Aorta (tissue), 5 donors: Measurements from ENCODE around the gene PTPMT1. TPM values are rescaled to one million over a fixed set of nuclear protein-coding genes. Genes with fewer than 3 reads are reported as not detected.

Source experiments
- ATAC-seq: fragments of 200-7000 bp; cut with Tn5 transposase; one replicate; pipeline ENCODE4 v1.9.1; 2022; ENCODE audit warnings: moderate library complexity; ENCODE audit not compliant: low FRiP score
- DNase-seq, 2 donors: peaks; one replicate each; pipeline ENCODE4 v3.0.0-alpha.2; 2020
- H3K27ac ChIP-seq, 2 donors: one replicate each; pipeline ENCODE4 v1.5.1; 2013; ENCODE audit warnings: low read length in 2 of 2, mild to moderate bottlenecking in 2 of 2, moderate library complexity in 2 of 2, control low read depth in 1 of 2, inconsistent platforms in 1 of 2, low read depth in 1 of 2
- H3K27me3 ChIP-seq, 2 donors: one replicate each; pipeline ENCODE4 v1.6.1; 2013; ENCODE audit warnings: control low read depth in 1 of 2, low read length in 1 of 2, mild to moderate bottlenecking in 1 of 2, moderate library complexity in 1 of 2; ENCODE audit not compliant: insufficient read depth in 2 of 2, control insufficient read depth in 1 of 2
- H3K36me3 ChIP-seq, 2 donors: one replicate each; pipeline ENCODE4 v1.6.1; 2013; ENCODE audit warnings: control low read depth in 1 of 2, low read length in 1 of 2, mild to moderate bottlenecking in 1 of 2; ENCODE audit not compliant: insufficient read depth in 2 of 2, control insufficient read depth in 1 of 2
- H3K4me1 ChIP-seq, 2 donors: one replicate each; pipeline ENCODE4 v1.6.1; 2013; ENCODE audit warnings: low read length in 2 of 2, control low read depth in 1 of 2, mild to moderate bottlenecking in 1 of 2, moderate library complexity in 1 of 2; ENCODE audit not compliant: insufficient read depth in 2 of 2, control insufficient read depth in 1 of 2
- H3K4me3 ChIP-seq, 2 donors: one replicate each; pipeline ENCODE4 v1.5.1; 2013; ENCODE audit warnings: low read length in 2 of 2, control low read depth in 1 of 2, mild to moderate bottlenecking in 1 of 2
- H3K9me3 ChIP-seq: one replicate; pipeline ENCODE4 v1.6.1; 2013; ENCODE audit warnings: mild to moderate bottlenecking, low read length; ENCODE audit not compliant: control insufficient read depth
- WGBS, 2 donors: extraction: QIAGEN DNeasy Blood & Tissue Kit; methylation state at CpG; one replicate each; pipeline ENCODE4 v1.1.7; 2013; 5-methylcytosine and 5-hydroxymethylcytosine counted together
- intact Hi-C, 2 donors: fragments of 100-400 bp; cut with DNase I; formaldehyde crosslinking; loops; one replicate each; pipeline versions ENCODE4 v1.14.2 to v1.15.0; 2022
- polyA plus RNA-seq, 2 donors: library from polyadenylated mRNA; stranded (reverse); fragments of 200-250 nt; gene quantifications; one replicate each; pipeline ENCODE4 v1.2.3, GENCODE V29; 2013
- total RNA-seq, 2 donors: library from RNA; stranded (reverse); fragmentation: NEBNext Ultra II Directional; extraction: Animal tissue kit (Norgen Biotek cat#: 25700); gene quantifications; one replicate each; pipeline ENCODE4 v1.2.1, GENCODE V29; 2021
- donor health status: healthy with polysubstance abuse.
- donor health status: Bipolar disorder and iron deficiency.
- donor health status: DM: no; HTN: no; CAD: no.
- donor health status: DM: no; HTN: no; CAD: no.
- donor health status: DM: yes; HTN: yes; CAD: no.

The PTPMT1 gene
- total and polyA plus RNA-seq, 4 donors = 25.6 to 51.5 (median 36.0) TPM

- Histone ChIP-seq H3K27me3 (no peaks in the 10 kb centered on the region), H3K9me3 (no peaks in the 10 kb centered on the region), H3K27ac (no peak overlapping the region), H3K36me3 (peaks cover 5 to 8% of the 10 kb centered on the region in 2 donors), H3K4me3 (no peak overlapping the region), H3K4me1 (no peaks in the 10 kb centered on the region)
- 96 to 98% methylated on average over 7 of the region's 7 CpGs for WGBS, 2 donors
- ATAC-seq (no peak), DNase-seq (peak; percentile 20 to 56)
- intact Hi-C loops = loop anchor here in 1 of 2 donors (10.0 kb wide), 1 partner anchor 165 kb away; the partner anchor contains the start of gene SLC39A13
These were observed 4.2 kb downstream of the PTPMT1 start for GRCh38 chr11:47569646-47570045.

- no peaks in the 10 kb centered on the region for H3K27me3 ChIP-seq
- intact Hi-C loops = loop anchor here in 1 of 2 donors (10.0 kb wide), 1 partner anchor 166 kb away; the partner anchor contains the start of gene SLC39A13
- no peaks in the 10 kb centered on the region for H3K4me1 ChIP-seq
- DNase-seq (no peak), ATAC-seq (no peak)
- H3K36me3 ChIP-seq = peaks cover 5 to 8% of the 10 kb centered on the region in 2 donors
- H3K9me3 ChIP-seq = no peaks in the 10 kb centered on the region
- H3K4me3 ChIP-seq = no peak overlapping the region
- 76 to 83% methylated on average over 3 of the region's 3 CpGs for whole genome bisulfite sequencing, 2 donors
- no peak overlapping the region for H3K27ac ChIP-seq
These were observed 5.4 kb downstream of the PTPMT1 start for GRCh38 chr11:47570651-47571356.

- H3K27ac ChIP-seq = no peak overlapping the region
- 71 to 78% methylated on average over 4 of the region's 4 CpGs for WGBS, 2 donors
- H3K36me3 ChIP-seq = peaks cover 5 to 8% of the 10 kb centered on the region in 2 donors
- H3K4me3 ChIP-seq = no peak overlapping the region
- no peaks in the 10 kb centered on the region for H3K9me3 ChIP-seq
- DNase-seq (peak in 1 of 2 donors; percentile 11), ATAC-seq (no peak)
- no peaks in the 10 kb centered on the region for H3K27me3 ChIP-seq
- no peaks in the 10 kb centered on the region for H3K4me1 ChIP-seq
- intact Hi-C loops = loop anchor here in 1 of 2 donors (10.0 kb wide), 1 partner anchor 167 kb away; the partner anchor contains the start of gene SLC39A13
These were observed 5.9 kb downstream of the PTPMT1 start for GRCh38 chr11:47571357-47571729.

DNA sequence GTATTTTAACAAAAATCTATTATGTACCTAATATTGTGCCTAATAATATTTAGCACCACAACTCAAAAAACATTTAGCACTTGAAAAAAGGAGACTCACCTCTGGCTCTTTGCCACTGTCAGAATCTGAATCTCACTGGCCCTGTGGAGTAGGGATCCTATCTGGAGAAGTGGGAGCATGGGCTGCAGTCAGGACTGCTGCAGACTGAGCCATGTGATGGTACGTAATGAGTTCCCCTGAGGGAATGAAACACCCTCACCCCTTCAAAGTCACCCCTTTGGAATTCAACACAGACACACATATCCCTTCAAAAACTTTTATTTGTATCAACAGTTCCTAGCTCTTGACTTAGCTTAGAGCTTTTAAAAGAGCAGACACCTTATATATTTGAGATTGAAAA is 6.5 kb downstream of the PTPMT1 start:
- Histone ChIP-seq H3K9me3 (no peaks in the 10 kb centered on the region), H3K36me3 (peaks cover 5 to 8% of the 10 kb centered on the region in 2 donors), H3K27ac (no peak overlapping the region), H3K4me1 (no peaks in the 10 kb centered on the region), H3K27me3 (no peaks in the 10 kb centered on the region), H3K4me3 (no peak overlapping the region)
- DNase-seq (peak in 1 of 2 donors; percentile 9), ATAC-seq (no peak)
- WGBS, 2 donors = 73 to 87% methylated on average over 1 of the region's 1 CpG
- intact Hi-C loops = loop anchor here in 1 of 2 donors (10.0 kb wide), 1 partner anchor 167 kb away; the partner anchor contains the start of gene SLC39A13

DNA sequence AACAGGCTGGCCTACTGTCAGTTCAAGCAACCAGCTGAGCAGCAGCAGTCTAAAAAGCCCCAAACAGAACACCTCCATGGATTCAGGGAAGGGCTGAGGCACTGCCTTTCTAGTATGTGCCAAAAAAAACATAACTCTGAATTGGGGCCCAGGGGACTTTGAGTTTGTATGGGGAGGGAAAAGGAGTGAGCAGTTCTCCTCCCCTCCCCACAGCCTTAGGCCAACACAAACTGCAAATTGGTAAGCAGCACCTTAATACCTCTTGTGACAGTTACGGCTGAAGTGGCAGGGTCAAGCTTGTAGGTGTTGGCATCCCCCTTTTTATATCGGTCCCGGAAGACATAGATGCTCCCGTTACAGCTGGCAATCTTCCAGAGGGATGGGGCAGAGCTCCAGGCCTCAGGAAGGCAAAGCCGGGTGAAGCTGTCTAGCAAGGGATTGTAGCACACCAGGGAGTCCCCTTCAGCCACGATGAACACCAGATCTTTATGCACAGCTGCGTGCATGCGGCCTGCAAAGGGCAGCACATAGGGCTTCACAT is 7.4 kb downstream of the PTPMT1 start:
- H3K4me1 ChIP-seq = no peaks in the 10 kb centered on the region
- no peak for ATAC-seq
- H3K36me3 ChIP-seq = peaks cover 5 to 8% of the 10 kb centered on the region in 2 donors
- DNase-seq = peak; percentile 24 to 38
- 27 to 40% methylated on average over 8 of the region's 8 CpGs for WGBS, 2 donors
- H3K27ac ChIP-seq = no peak overlapping the region
- no peaks in the 10 kb centered on the region for H3K27me3 ChIP-seq
- intact Hi-C loops = loop anchor here in 1 of 2 donors (10.0 kb wide), 1 partner anchor 168 kb away; the partner anchor contains the start of gene SLC39A13
- H3K4me3 ChIP-seq = no peak overlapping the region
- H3K9me3 ChIP-seq = no peaks in the 10 kb centered on the region

DNA sequence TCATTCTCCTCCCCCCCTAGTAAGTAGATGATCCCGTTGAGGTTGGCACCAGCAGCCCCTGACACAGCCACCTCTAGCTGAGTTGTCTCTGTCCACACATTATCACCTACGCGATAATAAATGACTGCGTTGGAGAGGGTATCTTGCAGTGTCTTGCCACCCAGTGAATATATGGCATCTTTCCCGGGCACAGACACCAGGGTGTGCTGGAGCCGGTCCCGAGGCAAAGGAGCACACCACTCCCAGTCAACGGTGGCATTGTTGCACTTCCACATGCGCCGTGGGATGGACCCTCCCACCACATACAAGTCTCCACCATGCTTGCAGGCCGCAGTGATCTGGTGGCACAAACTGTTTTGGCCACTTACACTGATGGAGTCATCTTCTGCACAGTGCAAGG is 7.9 kb downstream of the PTPMT1 start:
- H3K4me1 ChIP-seq = peaks cover 0 to 2% of the 10 kb centered on the region in 2 donors
- H3K36me3 ChIP-seq = peaks cover 5 to 8% of the 10 kb centered on the region in 2 donors
- 85 to 88% methylated on average over 11 of the region's 11 CpGs for WGBS, 2 donors
- ATAC-seq (no peak), DNase-seq (peak; percentile 17 to 32)
- intact Hi-C loops = loop anchor here in 1 of 2 donors (10.0 kb wide), 1 partner anchor 169 kb away; the partner anchor contains the start of gene SLC39A13
- H3K27ac ChIP-seq = no peak overlapping the region
- H3K9me3 ChIP-seq = no peaks in the 10 kb centered on the region
- H3K27me3 ChIP-seq = no peaks in the 10 kb centered on the region
- H3K4me3 ChIP-seq = no peak overlapping the region

- H3K4me3 ChIP-seq = no peak overlapping the region
- ATAC-seq (no peak), DNase-seq (peak in 1 of 2 donors; percentile 19)
- 62 to 70% methylated on average over 13 of the region's 13 CpGs for WGBS, 2 donors
- H3K4me1 ChIP-seq = peaks cover 1 to 2% of the 10 kb centered on the region in 2 donors
- H3K9me3 ChIP-seq = no peaks in the 10 kb centered on the region
- no peaks in the 10 kb centered on the region for H3K27me3 ChIP-seq
- no peak overlapping the region for H3K27ac ChIP-seq
- H3K36me3 ChIP-seq = peaks cover 0 to 9% of the 10 kb centered on the region in 2 donors
- intact Hi-C loops = loop anchor here in 1 of 2 donors (10.0 kb wide), 1 partner anchor 173 kb away; the partner anchor contains the start of gene SLC39A13
These were observed 12.2 kb downstream of the PTPMT1 start for GRCh38 chr11:47577460-47578041.
